ENCODE measurements around the gene HNRNPAB.

The HNRNPAB gene

GRCh38 chr5:178240341-178240741, 36.0 kb downstream of the HNRNPAB start:
- Histone ChIP-seq H3K4me3 (ENCODE audit: low read depth in 1 of 5, low read length in 5 of 5) (no peak overlapping the region), H3K4me1 (ENCODE audit: control insufficient read depth in 5 of 5, insufficient read depth in 5 of 5, low read length in 5 of 5) (peaks cover 0 to 66% (median 32%) of the 10 kb centered on the region in 5 donors), H3K27ac (ENCODE audit: low read depth, low read length) (no peak overlapping the region), H3K9me3 (ENCODE audit: control insufficient read depth in 5 of 5, low read length in 5 of 5) (no peaks in the 10 kb centered on the region), H3K9ac (ENCODE audit: low read length in 5 of 5) (no peak overlapping the region), H3K27me3 (ENCODE audit: control insufficient read depth in 5 of 5, insufficient read depth in 4 of 5, low read length in 5 of 5) (no peaks in the 10 kb centered on the region), H3K36me3 (ENCODE audit: control insufficient read depth in 5 of 5, insufficient read depth in 5 of 5, low read length in 5 of 5) (no peaks in the 10 kb centered on the region)

GRCh38 chr5:178240766-178241165, 36.4 kb downstream of the HNRNPAB start:
- Histone ChIP-seq H3K9me3 (ENCODE audit: control insufficient read depth in 5 of 5, low read length in 5 of 5) (no peaks in the 10 kb centered on the region), H3K36me3 (ENCODE audit: control insufficient read depth in 5 of 5, insufficient read depth in 5 of 5, low read length in 5 of 5) (no peaks in the 10 kb centered on the region), H3K27me3 (ENCODE audit: control insufficient read depth in 5 of 5, insufficient read depth in 4 of 5, low read length in 5 of 5) (no peaks in the 10 kb centered on the region), H3K27ac (ENCODE audit: low read depth, low read length) (no peak overlapping the region), H3K9ac (ENCODE audit: low read length in 5 of 5) (peak overlapping the region in 1 of 5 donors; percentile 6), H3K4me3 (ENCODE audit: low read depth in 1 of 5, low read length in 5 of 5) (no peak overlapping the region), H3K4me1 (ENCODE audit: control insufficient read depth in 5 of 5, insufficient read depth in 5 of 5, low read length in 5 of 5) (peaks cover 0 to 62% (median 27%) of the 10 kb centered on the region in 5 donors)

GRCh38 chr5:178241231-178241663, 36.9 kb downstream of the HNRNPAB start:
- peaks cover 0 to 57% (median 23%) of the 10 kb centered on the region in 5 donors for H3K4me1 ChIP-seq (ENCODE audit: control insufficient read depth in 5 of 5, insufficient read depth in 5 of 5, low read length in 5 of 5)
- H3K36me3 ChIP-seq (ENCODE audit: control insufficient read depth in 5 of 5, insufficient read depth in 5 of 5, low read length in 5 of 5) = no peaks in the 10 kb centered on the region
- H3K4me3 ChIP-seq (ENCODE audit: low read depth in 1 of 5, low read length in 5 of 5) = no peak overlapping the region
- H3K27me3 ChIP-seq (ENCODE audit: control insufficient read depth in 5 of 5, insufficient read depth in 4 of 5, low read length in 5 of 5) = no peaks in the 10 kb centered on the region
- peak overlapping the region in 1 of 5 donors; percentile 6 for H3K9ac ChIP-seq (ENCODE audit: low read length in 5 of 5)
- no peaks in the 10 kb centered on the region for H3K9me3 ChIP-seq (ENCODE audit: control insufficient read depth in 5 of 5, low read length in 5 of 5)
- H3K27ac ChIP-seq (ENCODE audit: low read depth, low read length) = no peak overlapping the region

GRCh38 chr5:178241688-178242231, 37.4 kb downstream of the HNRNPAB start:
- Histone ChIP-seq H3K4me3 (ENCODE audit: low read depth in 1 of 5, low read length in 5 of 5) (no peak overlapping the region), H3K4me1 (ENCODE audit: control insufficient read depth in 5 of 5, insufficient read depth in 5 of 5, low read length in 5 of 5) (peaks cover 0 to 52% (median 18%) of the 10 kb centered on the region in 5 donors), H3K36me3 (ENCODE audit: control insufficient read depth in 5 of 5, insufficient read depth in 5 of 5, low read length in 5 of 5) (no peaks in the 10 kb centered on the region), H3K27ac (ENCODE audit: low read depth, low read length) (no peak overlapping the region), H3K27me3 (ENCODE audit: control insufficient read depth in 5 of 5, insufficient read depth in 4 of 5, low read length in 5 of 5) (no peaks in the 10 kb centered on the region), H3K9me3 (ENCODE audit: control insufficient read depth in 5 of 5, low read length in 5 of 5) (no peaks in the 10 kb centered on the region), H3K9ac (ENCODE audit: low read length in 5 of 5) (no peak overlapping the region)

GRCh38 chr5:178242416-178242815, 38.1 kb downstream of the HNRNPAB start:
- Histone ChIP-seq H3K4me3 (ENCODE audit: low read depth in 1 of 5, low read length in 5 of 5) (no peak overlapping the region), H3K27me3 (ENCODE audit: control insufficient read depth in 5 of 5, insufficient read depth in 4 of 5, low read length in 5 of 5) (no peaks in the 10 kb centered on the region), H3K36me3 (ENCODE audit: control insufficient read depth in 5 of 5, insufficient read depth in 5 of 5, low read length in 5 of 5) (no peaks in the 10 kb centered on the region), H3K27ac (ENCODE audit: low read depth, low read length) (no peak overlapping the region), H3K9ac (ENCODE audit: low read length in 5 of 5) (no peak overlapping the region), H3K4me1 (ENCODE audit: control insufficient read depth in 5 of 5, insufficient read depth in 5 of 5, low read length in 5 of 5) (peaks cover 0 to 45% (median 15%) of the 10 kb centered on the region in 5 donors), H3K9me3 (ENCODE audit: control insufficient read depth in 5 of 5, low read length in 5 of 5) (no peaks in the 10 kb centered on the region)

GRCh38 chr5:178244576-178244975, 40.2 kb downstream of the HNRNPAB start:
- no peak overlapping the region for H3K4me3 ChIP-seq (ENCODE audit: low read depth in 1 of 5, low read length in 5 of 5)
- no peaks in the 10 kb centered on the region for H3K36me3 ChIP-seq (ENCODE audit: control insufficient read depth in 5 of 5, insufficient read depth in 5 of 5, low read length in 5 of 5)
- H3K9ac ChIP-seq (ENCODE audit: low read length in 5 of 5) = no peak overlapping the region
- H3K4me1 ChIP-seq (ENCODE audit: control insufficient read depth in 5 of 5, insufficient read depth in 5 of 5, low read length in 5 of 5) = peaks cover 0 to 30% (median 17%) of the 10 kb centered on the region in 5 donors
- no peaks in the 10 kb centered on the region for H3K27me3 ChIP-seq (ENCODE audit: control insufficient read depth in 5 of 5, insufficient read depth in 4 of 5, low read length in 5 of 5)
- H3K27ac ChIP-seq (ENCODE audit: low read depth, low read length) = no peak overlapping the region
- H3K9me3 ChIP-seq (ENCODE audit: control insufficient read depth in 5 of 5, low read length in 5 of 5) = no peaks in the 10 kb centered on the region

GRCh38 chr5:178245389-178245788, 41.1 kb downstream of the HNRNPAB start:
- no peak overlapping the region for H3K9ac ChIP-seq (ENCODE audit: low read length in 5 of 5)
- no peak overlapping the region for H3K4me3 ChIP-seq (ENCODE audit: low read depth in 1 of 5, low read length in 5 of 5)
- no peaks in the 10 kb centered on the region for H3K36me3 ChIP-seq (ENCODE audit: control insufficient read depth in 5 of 5, insufficient read depth in 5 of 5, low read length in 5 of 5)
- H3K9me3 ChIP-seq (ENCODE audit: control insufficient read depth in 5 of 5, low read length in 5 of 5) = no peaks in the 10 kb centered on the region
- peaks cover 0 to 27% (median 12%) of the 10 kb centered on the region in 5 donors for H3K4me1 ChIP-seq (ENCODE audit: control insufficient read depth in 5 of 5, insufficient read depth in 5 of 5, low read length in 5 of 5)
- H3K27ac ChIP-seq (ENCODE audit: low read depth, low read length) = no peak overlapping the region
- no peaks in the 10 kb centered on the region for H3K27me3 ChIP-seq (ENCODE audit: control insufficient read depth in 5 of 5, insufficient read depth in 4 of 5, low read length in 5 of 5)

- H3K27me3 ChIP-seq (ENCODE audit: control insufficient read depth in 5 of 5, insufficient read depth in 4 of 5, low read length in 5 of 5) = no peaks in the 10 kb centered on the region
- H3K4me1 ChIP-seq (ENCODE audit: control insufficient read depth in 5 of 5, insufficient read depth in 5 of 5, low read length in 5 of 5) = peaks cover 0 to 15% (median 2%) of the 10 kb centered on the region in 5 donors
- no peak overlapping the region for H3K27ac ChIP-seq (ENCODE audit: low read depth, low read length)
- H3K4me3 ChIP-seq (ENCODE audit: low read depth in 1 of 5, low read length in 5 of 5) = no peak overlapping the region
- no peaks in the 10 kb centered on the region for H3K9me3 ChIP-seq (ENCODE audit: control insufficient read depth in 5 of 5, low read length in 5 of 5)
- no peaks in the 10 kb centered on the region for H3K36me3 ChIP-seq (ENCODE audit: control insufficient read depth in 5 of 5, insufficient read depth in 5 of 5, low read length in 5 of 5)
- H3K9ac ChIP-seq (ENCODE audit: low read length in 5 of 5) = no peak overlapping the region
These were observed 42.4 kb downstream of the HNRNPAB start for GRCh38 chr5:178246624-178247279.

- H3K9me3 ChIP-seq (ENCODE audit: control insufficient read depth in 5 of 5, low read length in 5 of 5) = no peaks in the 10 kb centered on the region
- H3K27ac ChIP-seq (ENCODE audit: low read depth, low read length) = no peak overlapping the region
- H3K36me3 ChIP-seq (ENCODE audit: control insufficient read depth in 5 of 5, insufficient read depth in 5 of 5, low read length in 5 of 5) = no peaks in the 10 kb centered on the region
- no peaks in the 10 kb centered on the region for H3K27me3 ChIP-seq (ENCODE audit: control insufficient read depth in 5 of 5, insufficient read depth in 4 of 5, low read length in 5 of 5)
- no peak overlapping the region for H3K9ac ChIP-seq (ENCODE audit: low read length in 5 of 5)
- no peak overlapping the region for H3K4me3 ChIP-seq (ENCODE audit: low read depth in 1 of 5, low read length in 5 of 5)
- peaks cover 0 to 15% (median 0%) of the 10 kb centered on the region in 5 donors for H3K4me1 ChIP-seq (ENCODE audit: control insufficient read depth in 5 of 5, insufficient read depth in 5 of 5, low read length in 5 of 5)
These were observed 43.4 kb downstream of the HNRNPAB start for GRCh38 chr5:178247481-178248456.

- H3K27me3 ChIP-seq (ENCODE audit: control insufficient read depth in 5 of 5, insufficient read depth in 4 of 5, low read length in 5 of 5) = no peaks in the 10 kb centered on the region
- H3K4me1 ChIP-seq (ENCODE audit: control insufficient read depth in 5 of 5, insufficient read depth in 5 of 5, low read length in 5 of 5) = peaks cover 0 to 15% (median 0%) of the 10 kb centered on the region in 5 donors
- H3K27ac ChIP-seq (ENCODE audit: low read depth, low read length) = no peak overlapping the region
- H3K9ac ChIP-seq (ENCODE audit: low read length in 5 of 5) = no peak overlapping the region
- H3K4me3 ChIP-seq (ENCODE audit: low read depth in 1 of 5, low read length in 5 of 5) = no peak overlapping the region
- no peaks in the 10 kb centered on the region for H3K9me3 ChIP-seq (ENCODE audit: control insufficient read depth in 5 of 5, low read length in 5 of 5)
- no peaks in the 10 kb centered on the region for H3K36me3 ChIP-seq (ENCODE audit: control insufficient read depth in 5 of 5, insufficient read depth in 5 of 5, low read length in 5 of 5)
These were observed 44.4 kb downstream of the HNRNPAB start for GRCh38 chr5:178248750-178249149.
